ENCODE measurements around the gene CORO2A.

The CORO2A gene

DNA sequence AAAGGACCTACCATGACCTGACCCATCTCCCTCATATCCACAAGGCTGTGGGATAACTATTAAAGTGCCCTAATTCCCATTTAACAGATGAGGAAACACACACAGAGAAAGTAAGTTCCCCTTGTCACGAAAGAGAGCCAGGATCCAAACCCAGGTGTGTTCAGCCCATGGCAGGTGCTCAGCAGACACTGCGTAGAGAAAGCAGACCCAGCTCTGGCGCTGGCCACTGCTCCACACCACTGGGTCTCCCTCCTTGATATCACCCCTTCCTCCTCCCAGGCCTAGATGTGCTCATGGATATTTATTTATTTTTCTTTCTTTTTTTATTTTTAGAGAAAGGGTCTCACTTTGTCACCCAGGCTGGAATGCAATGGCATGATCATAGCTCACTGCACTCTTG is 24.0 kb upstream of the CORO2A start:
- Histone ChIP-seq H2AFZ (ENCODE audit: low read length) (no peak overlapping the region), H3K23ac (ENCODE audit: low read depth, low read length, poor library complexity) (no peak overlapping the region), H2BK5ac (ENCODE audit: low read length) (no peak overlapping the region), H3K36me3 (replicated peaks in 1 of 2; ENCODE audit: control insufficient read depth in 2 of 2, insufficient read depth in 2 of 2, low read length in 2 of 2) (no peaks in the 10 kb centered on the region), H4K8ac (ENCODE audit: low read depth, low read length) (no peak overlapping the region), H3K4me1 (ENCODE audit: control insufficient read depth in 2 of 2, insufficient read depth in 1 of 2, low read depth in 1 of 2, low read length in 2 of 2) (peaks cover 0 to 11% of the 10 kb centered on the region in 2 donors), H4K91ac (ENCODE audit: low read depth, low read length, poor library complexity) (no peak overlapping the region), H3K27ac (replicated peaks; ENCODE audit: low read length) (no peak overlapping the region), H3K18ac (ENCODE audit: low read length) (no peak overlapping the region), H3K4ac (ENCODE audit: low read length) (no peak overlapping the region), H2AK5ac (ENCODE audit: low read depth, low read length) (no peak overlapping the region), H3K4me3 (ENCODE audit: low read length in 2 of 2) (no peak overlapping the region), H2BK12ac (ENCODE audit: low read length) (no peak overlapping the region), H3K27me3 (ENCODE audit: control insufficient read depth in 3 of 3, insufficient read depth in 3 of 3, low read depth in 1 of 3, low read length in 3 of 3) (no peaks in the 10 kb centered on the region), H3K9me3 (replicated peaks in 1 of 2; ENCODE audit: control insufficient read depth in 2 of 2, insufficient read depth in 1 of 2, low read depth in 1 of 2, low read length in 2 of 2) (no peaks in the 10 kb centered on the region), H2BK120ac (ENCODE audit: low read depth, low read length) (no peak overlapping the region), H3K4me2 (ENCODE audit: insufficient read depth, low read length, poor library complexity, severe bottlenecking) (no peak overlapping the region), H3K9ac (ENCODE audit: low read depth, low read length, poor library complexity) (no peak overlapping the region), H3K14ac (ENCODE audit: low read length) (no peak overlapping the region), H3K79me1 (ENCODE audit: low read depth, low read length) (no peaks in the 10 kb centered on the region), H2BK15ac (ENCODE audit: low read length) (no peak overlapping the region)
- no peak for DNase-seq (ENCODE audit: low spot score)
- WGBS, 2 donors (ENCODE audit: extremely low coverage in 2 of 2, insufficient read length in 2 of 2, insufficient replicate concordance in 1 of 2): no CpG with 5 or more reads among the region's 3 CpGs

DNA sequence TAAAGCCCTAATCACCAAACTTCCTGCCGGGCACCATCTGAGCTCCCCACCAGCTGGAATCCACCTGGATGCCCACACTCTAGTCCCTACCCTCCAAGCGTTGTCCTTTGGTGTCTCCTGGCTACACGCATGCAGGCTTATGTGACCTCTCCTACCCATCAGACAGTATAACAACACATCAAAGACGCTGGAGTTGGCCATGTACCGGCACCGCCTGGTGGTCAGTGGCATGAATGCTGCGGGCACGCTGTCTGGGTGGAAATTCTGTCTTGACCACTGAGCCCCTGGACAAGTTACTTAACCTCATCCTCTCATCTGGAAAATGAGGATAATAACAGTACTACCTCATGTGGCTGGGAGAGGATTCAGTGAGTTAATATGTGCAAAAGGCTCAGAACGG is 23.4 kb upstream of the CORO2A start:
- Histone ChIP-seq H3K27ac (replicated peaks; ENCODE audit: low read length) (no peak overlapping the region), H2BK120ac (ENCODE audit: low read depth, low read length) (no peak overlapping the region), H2BK5ac (ENCODE audit: low read length) (no peak overlapping the region), H2BK12ac (ENCODE audit: low read length) (no peak overlapping the region), H3K18ac (ENCODE audit: low read length) (no peak overlapping the region), H3K4me1 (ENCODE audit: control insufficient read depth in 2 of 2, insufficient read depth in 1 of 2, low read depth in 1 of 2, low read length in 2 of 2) (peaks cover 0 to 11% of the 10 kb centered on the region in 2 donors), H4K8ac (ENCODE audit: low read depth, low read length) (no peak overlapping the region), H3K9ac (ENCODE audit: low read depth, low read length, poor library complexity) (no peak overlapping the region), H4K91ac (ENCODE audit: low read depth, low read length, poor library complexity) (no peak overlapping the region), H3K4me3 (ENCODE audit: low read length in 2 of 2) (no peak overlapping the region), H2BK15ac (ENCODE audit: low read length) (no peak overlapping the region), H2AFZ (ENCODE audit: low read length) (no peak overlapping the region), H3K14ac (ENCODE audit: low read length) (no peak overlapping the region), H3K4ac (ENCODE audit: low read length) (no peak overlapping the region), H3K27me3 (ENCODE audit: control insufficient read depth in 3 of 3, insufficient read depth in 3 of 3, low read depth in 1 of 3, low read length in 3 of 3) (peaks cover 0 to 4% (median 0%) of the 10 kb centered on the region in 3 experiments), H2AK5ac (ENCODE audit: low read depth, low read length) (no peak overlapping the region), H3K36me3 (replicated peaks in 1 of 2; ENCODE audit: control insufficient read depth in 2 of 2, insufficient read depth in 2 of 2, low read length in 2 of 2) (no peaks in the 10 kb centered on the region), H3K4me2 (ENCODE audit: insufficient read depth, low read length, poor library complexity, severe bottlenecking) (no peak overlapping the region), H3K9me3 (replicated peaks in 1 of 2; ENCODE audit: control insufficient read depth in 2 of 2, insufficient read depth in 1 of 2, low read depth in 1 of 2, low read length in 2 of 2) (no peaks in the 10 kb centered on the region), H3K23ac (ENCODE audit: low read depth, low read length, poor library complexity) (no peak overlapping the region), H3K79me1 (ENCODE audit: low read depth, low read length) (no peaks in the 10 kb centered on the region)
- no peak for DNase-seq (ENCODE audit: low spot score)
- no CpG with 5 or more reads among the region's 9 CpGs for WGBS, 2 donors (ENCODE audit: extremely low coverage in 2 of 2, insufficient read length in 2 of 2, insufficient replicate concordance in 1 of 2)

DNA sequence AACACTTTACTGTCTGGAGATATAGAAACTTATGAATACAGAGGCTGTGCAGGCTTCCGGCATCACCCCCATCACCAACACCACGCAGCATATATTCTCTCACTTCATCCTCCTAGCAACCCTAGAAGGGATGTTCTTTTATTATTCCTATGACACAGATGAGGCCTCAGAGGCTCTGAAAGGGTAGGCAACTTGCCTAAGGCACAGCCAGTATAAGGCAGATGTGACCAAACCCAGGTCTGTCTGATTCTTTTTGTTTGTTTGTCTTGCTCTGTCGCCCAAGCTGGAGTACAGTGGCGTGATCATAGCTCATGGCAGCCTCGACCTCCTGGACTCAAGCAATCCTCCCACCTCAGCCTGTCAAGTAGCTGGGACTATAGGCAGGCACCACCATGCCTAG is 22.8 kb upstream of the CORO2A start:
- Histone ChIP-seq H3K4ac (ENCODE audit: low read length) (no peak overlapping the region), H3K27ac (replicated peaks; ENCODE audit: low read length) (no peak overlapping the region), H3K9ac (ENCODE audit: low read depth, low read length, poor library complexity) (no peak overlapping the region), H3K36me3 (replicated peaks in 1 of 2; ENCODE audit: control insufficient read depth in 2 of 2, insufficient read depth in 2 of 2, low read length in 2 of 2) (no peaks in the 10 kb centered on the region), H2BK15ac (ENCODE audit: low read length) (no peak overlapping the region), H3K27me3 (ENCODE audit: control insufficient read depth in 3 of 3, insufficient read depth in 3 of 3, low read depth in 1 of 3, low read length in 3 of 3) (peaks cover 0 to 8% (median 0%) of the 10 kb centered on the region in 3 experiments), H3K14ac (ENCODE audit: low read length) (no peak overlapping the region), H2AK5ac (ENCODE audit: low read depth, low read length) (no peak overlapping the region), H2BK120ac (ENCODE audit: low read depth, low read length) (no peak overlapping the region), H3K4me3 (ENCODE audit: low read length in 2 of 2) (no peak overlapping the region), H3K9me3 (replicated peaks in 1 of 2; ENCODE audit: control insufficient read depth in 2 of 2, insufficient read depth in 1 of 2, low read depth in 1 of 2, low read length in 2 of 2) (no peaks in the 10 kb centered on the region), H4K8ac (ENCODE audit: low read depth, low read length) (no peak overlapping the region), H3K4me1 (ENCODE audit: control insufficient read depth in 2 of 2, insufficient read depth in 1 of 2, low read depth in 1 of 2, low read length in 2 of 2) (peaks cover 0 to 11% of the 10 kb centered on the region in 2 donors), H3K4me2 (ENCODE audit: insufficient read depth, low read length, poor library complexity, severe bottlenecking) (no peak overlapping the region), H2BK5ac (ENCODE audit: low read length) (no peak overlapping the region), H2BK12ac (ENCODE audit: low read length) (no peak overlapping the region), H4K91ac (ENCODE audit: low read depth, low read length, poor library complexity) (no peak overlapping the region), H3K79me1 (ENCODE audit: low read depth, low read length) (no peaks in the 10 kb centered on the region), H3K23ac (ENCODE audit: low read depth, low read length, poor library complexity) (no peak overlapping the region), H2AFZ (ENCODE audit: low read length) (no peak overlapping the region), H3K18ac (ENCODE audit: low read length) (no peak overlapping the region)
- DNase-seq (ENCODE audit: low spot score): no peak
- no CpG with 5 or more reads among the region's 5 CpGs for WGBS, 2 donors (ENCODE audit: extremely low coverage in 2 of 2, insufficient read length in 2 of 2, insufficient replicate concordance in 1 of 2)

DNA sequence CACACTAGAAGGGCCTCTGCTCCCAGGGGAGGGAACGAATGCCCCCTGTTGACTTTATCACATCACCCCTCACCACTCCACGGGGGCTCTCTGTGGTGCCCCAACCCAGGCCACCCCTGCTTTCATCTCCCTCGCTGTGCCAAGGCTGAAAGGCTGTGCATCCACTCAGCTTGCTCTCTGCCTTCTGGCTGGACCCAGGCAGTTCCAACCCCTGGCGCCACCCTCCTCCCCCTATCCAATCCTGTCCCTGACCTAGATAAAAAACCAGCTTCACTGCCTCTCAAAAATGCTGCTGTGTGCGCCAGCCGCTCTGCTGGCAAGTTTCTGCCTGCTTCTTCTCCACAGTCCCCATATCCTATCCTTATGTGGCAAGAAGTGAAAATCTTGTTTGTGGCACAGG is 22.4 kb upstream of the CORO2A start:
- H3K4me3 ChIP-seq (ENCODE audit: low read length in 2 of 2): no peak overlapping the region

More for the DNA sequence above, 22.4 kb upstream of the CORO2A start:
- no peak overlapping the region for H3K18ac ChIP-seq (ENCODE audit: low read length)
- H2BK120ac ChIP-seq (ENCODE audit: low read depth, low read length): no peak overlapping the region
- H3K4me2 ChIP-seq (ENCODE audit: insufficient read depth, low read length, poor library complexity, severe bottlenecking): no peak overlapping the region
- no peak overlapping the region for H2BK12ac ChIP-seq (ENCODE audit: low read length)
- no peak overlapping the region for H3K4ac ChIP-seq (ENCODE audit: low read length)
- no CpG with 5 or more reads among the region's 6 CpGs for WGBS, 2 donors (ENCODE audit: extremely low coverage in 2 of 2, insufficient read length in 2 of 2, insufficient replicate concordance in 1 of 2)
- H2AK5ac ChIP-seq (ENCODE audit: low read depth, low read length): no peak overlapping the region
- H2BK5ac ChIP-seq (ENCODE audit: low read length): no peak overlapping the region
- H4K91ac ChIP-seq (ENCODE audit: low read depth, low read length, poor library complexity): no peak overlapping the region
- no peak overlapping the region for H3K14ac ChIP-seq (ENCODE audit: low read length)
- DNase-seq (ENCODE audit: low spot score): no peak
- no peak overlapping the region for H2AFZ ChIP-seq (ENCODE audit: low read length)
- H4K8ac ChIP-seq (ENCODE audit: low read depth, low read length): no peak overlapping the region
- H3K36me3 ChIP-seq (replicated peaks in 1 of 2; ENCODE audit: control insufficient read depth in 2 of 2, insufficient read depth in 2 of 2, low read length in 2 of 2): no peaks in the 10 kb centered on the region
- H3K23ac ChIP-seq (ENCODE audit: low read depth, low read length, poor library complexity): no peak overlapping the region
- no peak overlapping the region for H3K27ac ChIP-seq (replicated peaks; ENCODE audit: low read length)
- no peaks in the 10 kb centered on the region for H3K79me1 ChIP-seq (ENCODE audit: low read depth, low read length)
- no peak overlapping the region for H3K9ac ChIP-seq (ENCODE audit: low read depth, low read length, poor library complexity)
- H2BK15ac ChIP-seq (ENCODE audit: low read length): no peak overlapping the region
- H3K27me3 ChIP-seq (ENCODE audit: control insufficient read depth in 3 of 3, insufficient read depth in 3 of 3, low read depth in 1 of 3, low read length in 3 of 3): peaks cover 0 to 11% (median 0%) of the 10 kb centered on the region in 3 experiments
- peaks cover 0 to 10% of the 10 kb centered on the region in 2 donors for H3K4me1 ChIP-seq (ENCODE audit: control insufficient read depth in 2 of 2, insufficient read depth in 1 of 2, low read depth in 1 of 2, low read length in 2 of 2)
- H3K9me3 ChIP-seq (replicated peaks in 1 of 2; ENCODE audit: control insufficient read depth in 2 of 2, insufficient read depth in 1 of 2, low read depth in 1 of 2, low read length in 2 of 2): no peaks in the 10 kb centered on the region
